Cardiac atrium fibroblast (primary cell): ENCODE data around the gene SCYGR1. TPM values are rescaled to one million over a fixed set of nuclear protein-coding genes. Genes with fewer than 3 reads are reported as not detected.

Experiments used
- total RNA-seq: library from RNA; depleted of rRNA; stranded (reverse); fragments of >200 nt; gene quantifications from 2 replicates; pipeline ENCODE4 v1.2.3, GENCODE V29; 2015

SCYGR1 gene
- total RNA-seq = not detected in 2 replicates

GRCh38 chr2:227387583-227387982 is at the start of gene SCYGR1:
Gene SCYGR1 (minus strand): TSS chr2:227387949. CDS start chr2:227387949, 0 bp downstream.

GRCh38 chr2:227379095-227379494 is 8.7 kb downstream of the SCYGR1 start, which contains the start of gene TM4SF20:
Gene TM4SF20 (minus strand): TSS chr2:227379306. CDS start chr2:227379268, 38 bp downstream.

Other genes with a start within 250 kb of the SCYGR1 start
- gene COL4A4, start 223.7 kb downstream of the SCYGR1 start, total RNA-seq = 45.2 and 55.4 TPM in 2 replicates
- gene COL4A3, start 223.3 kb downstream of the SCYGR1 start, total RNA-seq = 3.1 and 3.2 TPM in 2 replicates
- gene MFF, start 62.7 kb downstream of the SCYGR1 start, total RNA-seq = 117 and 126 TPM in 2 replicates
- not detected in 2 replicates for gene TM4SF20, start 8.6 kb downstream of the SCYGR1 start, total RNA-seq
- gene AGFG1, start 84.2 kb upstream of the SCYGR1 start, total RNA-seq = 79.9 and 83.4 TPM in 2 replicates
- not detected in 2 replicates for gene SCYGR2, start 210.9 kb upstream of the SCYGR1 start, total RNA-seq
- gene SCYGR3, start 226.9 kb upstream of the SCYGR1 start, total RNA-seq = not detected in 2 replicates
- gene SCYGR4, start 229.5 kb upstream of the SCYGR1 start, total RNA-seq = not detected in 2 replicates